Liver (tissue), 9 donors: ENCODE data around the gene LEF1. TPM values are rescaled to one million over a fixed set of nuclear protein-coding genes. Genes with fewer than 3 reads are reported as not detected.

Source experiments
- DNase-seq: peaks from one replicate; pipeline ENCODE4 v3.0.0-alpha.2; 2017; ENCODE audit warnings: low spot score
- H3K27ac ChIP-seq, 2 donors: one replicate each; pipeline ENCODE4 v1.7.0; 2013; ENCODE audit warnings: inconsistent platforms in 2 of 2, low read length in 2 of 2, control low read depth in 1 of 2, low read depth in 1 of 2, mild to moderate bottlenecking in 1 of 2
- H3K27me3 ChIP-seq, 4 donors: one replicate each; pipeline versions ENCODE4 v1.6.1 to v1.7.0; 2013; ENCODE audit warnings: low read length in 3 of 4, inconsistent platforms in 1 of 4, mild to moderate bottlenecking in 1 of 4, moderate library complexity in 1 of 4; ENCODE audit not compliant: control insufficient read depth in 4 of 4, insufficient read depth in 4 of 4
- H3K36me3 ChIP-seq, 4 donors: one replicate each; pipeline versions ENCODE4 v1.6.1 to v1.7.0; 2013; ENCODE audit warnings: low read length in 3 of 4, mild to moderate bottlenecking in 3 of 4, low read depth in 1 of 4, moderate library complexity in 1 of 4; ENCODE audit not compliant: control insufficient read depth in 4 of 4, insufficient read depth in 3 of 4
- H3K4me1 ChIP-seq, 4 donors: one replicate each; pipeline versions ENCODE4 v1.6.1 to v1.7.0; 2013; ENCODE audit warnings: low read length in 3 of 4, mild to moderate bottlenecking in 3 of 4, moderate library complexity in 1 of 4; ENCODE audit not compliant: control insufficient read depth in 4 of 4, insufficient read depth in 4 of 4
- H3K4me3 ChIP-seq, 3 donors: one replicate each; pipeline versions ENCODE4 v1.6.1 to v1.7.0; 2013; ENCODE audit warnings: low read length in 3 of 3, control low read depth in 1 of 3, low read depth in 1 of 3, mild to moderate bottlenecking in 1 of 3
- H3K9ac ChIP-seq, 2 donors: one replicate each; pipeline ENCODE4 v1.7.0; 2013; ENCODE audit warnings: low read length in 2 of 2, mild to moderate bottlenecking in 2 of 2, moderate library complexity in 2 of 2, control low read depth in 1 of 2, low read depth in 1 of 2
- H3K9me3 ChIP-seq, 4 donors: one replicate each; pipeline versions ENCODE4 v1.6.1 to v1.7.0; 2013; ENCODE audit warnings: low read length in 3 of 4; ENCODE audit not compliant: control insufficient read depth in 4 of 4
- ATF3 ChIP-seq: IDR thresholded peaks from 2 replicates; pipeline ENCODE4 v1.6.1; 2016; ENCODE audit warnings: antibody characterized with exemption
- CTCF ChIP-seq: fragments of 150-350 bp; IDR thresholded peaks from 2 replicates; pipeline ENCODE4 v1.5.1; 2017; ENCODE audit warnings: improper control_type of control experiment, low read depth, low read length; ENCODE audit not compliant: missing input control
- EGR1 ChIP-seq, 2 donors: IDR thresholded peaks; 2 replicates each; pipeline ENCODE4 v1.6.1; 2016 to 2018; ENCODE audit warnings: antibody characterized with exemption in 2 of 2, low read depth in 2 of 2
- FOXA1 ChIP-seq: IDR thresholded peaks from 2 replicates; pipeline ENCODE4 v1.6.1; 2016; ENCODE audit warnings: antibody characterized with exemption
- FOXA2 ChIP-seq: IDR thresholded peaks from 2 replicates; pipeline ENCODE4 v1.6.1; 2016; ENCODE audit warnings: antibody characterized with exemption
- GABPA ChIP-seq, 2 donors: IDR thresholded peaks in 1 of 2; conservative IDR thresholded peaks in 1 of 2; 2 replicates each; pipeline ENCODE4 v1.6.1; 2016; ENCODE audit warnings: antibody characterized with exemption in 2 of 2, mild to moderate bottlenecking in 1 of 2, moderate library complexity in 1 of 2
- HNF4A ChIP-seq, 2 donors: conservative IDR thresholded peaks; 2 replicates each; pipeline ENCODE4 v1.6.1; 2016; ENCODE audit warnings: antibody characterized with exemption in 2 of 2, mild to moderate bottlenecking in 2 of 2
- HNF4G ChIP-seq: IDR thresholded peaks from 2 replicates; pipeline ENCODE4 v1.6.1; 2016; ENCODE audit warnings: antibody characterized with exemption
- JUND ChIP-seq, 2 donors: IDR thresholded peaks; 2 replicates each; pipeline ENCODE4 v1.6.1; 2016; ENCODE audit warnings: antibody characterized with exemption in 2 of 2
- NR2F2 ChIP-seq: IDR thresholded peaks from 2 replicates; pipeline ENCODE4 v1.6.1; 2016; ENCODE audit warnings: antibody characterized with exemption
- RAD21 ChIP-seq, 2 donors: IDR thresholded peaks; 2 replicates each; pipeline ENCODE4 v1.6.1; 2016; ENCODE audit warnings: antibody characterized with exemption in 2 of 2, mild to moderate bottlenecking in 2 of 2
- REST ChIP-seq: IDR thresholded peaks from 2 replicates; pipeline ENCODE4 v1.6.1; 2016; ENCODE audit warnings: antibody characterized with exemption, mild to moderate bottlenecking
- RXRA ChIP-seq, 2 donors: IDR thresholded peaks; 2 replicates each; pipeline ENCODE4 v1.6.1; 2017 to 2018; ENCODE audit warnings: antibody characterized with exemption in 2 of 2, mild to moderate bottlenecking in 1 of 2
- SP1 ChIP-seq: IDR thresholded peaks from 2 replicates; pipeline ENCODE4 v1.6.1; 2018; ENCODE audit warnings: antibody characterized with exemption, mild to moderate bottlenecking
- TAF1 ChIP-seq: conservative IDR thresholded peaks from 2 replicates; pipeline ENCODE4 v1.6.1; 2016; ENCODE audit warnings: antibody characterized with exemption, mild to moderate bottlenecking
- YY1 ChIP-seq: IDR thresholded peaks from 2 replicates; pipeline ENCODE4 v1.6.1; 2016; ENCODE audit warnings: antibody characterized with exemption, mild to moderate bottlenecking
- ZBTB33 ChIP-seq: IDR thresholded peaks from 2 replicates; pipeline ENCODE4 v1.6.1; 2016; ENCODE audit warnings: antibody characterized with exemption
- WGBS: extraction: QIAGEN DNeasy Blood & Tissue Kit; methylation state at CpG from one replicate; pipeline ENCODE4 v1.1.7; 2013; 5-methylcytosine and 5-hydroxymethylcytosine counted together
- polyA plus RNA-seq, 2 donors: library from polyadenylated mRNA; stranded (reverse) in 1 of 2; unstranded in 1 of 2; fragments of 200-250 nt in 1 of 2; fragments of >200 nt in 1 of 2; fragmentation: Nextera tagmentation in 1 of 2; extraction: Ambion mirVana in 1 of 2; gene quantifications; one replicate each; pipeline versions ENCODE4 v1.2.1 to v1.2.3, GENCODE V29; 2013 to 2015
- total RNA-seq, 2 donors: library from RNA; depleted of rRNA; stranded (reverse); fragments of >200 nt; gene quantifications; one replicate each; pipeline ENCODE4 v1.2.3, GENCODE V29; 2014
- TF ChIP-seq, protein P1 (sequence below): IDR thresholded peaks from 2 replicates; pipeline ENCODE4 v1.6.1; 2016; ENCODE audit warnings: antibody characterized with exemption
- donor health status: healthy.
- donor health status: healthy.
- donor health status: healthy.
- donor health status: healthy.
- donor health status: healthy.

The LEF1 gene
- total and polyA plus RNA-seq, 4 donors: 0.22 to 6.4 (median 0.46) TPM

GRCh38 chr4:108152980-108153379 lies 15.8 kb downstream of the LEF1 start:
- H3K36me3 ChIP-seq: no peaks in the 10 kb centered on the region
- no peak overlapping the region for H3K27ac ChIP-seq
- H3K4me3 ChIP-seq: no peak overlapping the region
- H3K4me1 ChIP-seq: no peaks in the 10 kb centered on the region
- WGBS: 88% methylated on average over 1 of the region's 1 CpG
- no peak for DNase-seq
- TF ChIP-seq SP1 (no peak), FOXA2 (no peak), EGR1 (IDR thresholded peaks at IDR 0.05; ENCODE audit: low read depth in 2 of 2) (no peak), HNF4G (no peak), GABPA (IDR thresholded peaks at IDR 0.05 in 1 of 2, conservative IDR thresholded peaks at IDR 0.05 in 1 of 2) (no peak), REST (no peak), HNF4A (conservative IDR thresholded peaks at IDR 0.05) (no peak), ATF3 (no peak), FOXA1 (no peak), ZBTB33 (no peak), NR2F2 (no peak), RAD21 (IDR thresholded peaks at IDR 0.05) (no peak), CTCF (no peak), JUND (IDR thresholded peaks at IDR 0.05) (no peak), RXRA (IDR thresholded peaks at IDR 0.05) (no peak), YY1 (no peak), TAF1 (no peak)
- TF ChIP-seq, protein P1, sequence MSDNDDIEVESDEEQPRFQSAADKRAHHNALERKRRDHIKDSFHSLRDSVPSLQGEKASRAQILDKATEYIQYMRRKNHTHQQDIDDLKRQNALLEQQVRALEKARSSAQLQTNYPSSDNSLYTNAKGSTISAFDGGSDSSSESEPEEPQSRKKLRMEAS: no peak
- peaks cover 0 to 11% (median 0%) of the 10 kb centered on the region in 4 donors for H3K27me3 ChIP-seq
- H3K9ac ChIP-seq: no peak overlapping the region
- peaks cover 0 to 2% (median 0%) of the 10 kb centered on the region in 4 donors for H3K9me3 ChIP-seq
